ENCODE measurements around the gene PDZRN4.

- TF ChIP-seq CTCF (IDR thresholded peaks at IDR 0.05) (no peak), POLR2A (IDR thresholded peaks at IDR 0.05) (no peak), POLR2AphosphoS5 (IDR thresholded peaks at IDR 0.05) (no peak), EP300 (IDR thresholded peaks at IDR 0.05) (no peak)
These were observed 13.5 kb upstream of the PDZRN4 start for GRCh38 chr12:41174602-41175001.

Measured in stomach (tissue), 4 donors.